ENCODE data around the gene SLC4A5. TPM values are rescaled to one million over a fixed set of nuclear protein-coding genes. Genes with fewer than 3 reads are reported as not detected.

SLC4A5 gene
- polyA plus RNA-seq, 2 donors = 0.28 to 0.33 TPM

DNA sequence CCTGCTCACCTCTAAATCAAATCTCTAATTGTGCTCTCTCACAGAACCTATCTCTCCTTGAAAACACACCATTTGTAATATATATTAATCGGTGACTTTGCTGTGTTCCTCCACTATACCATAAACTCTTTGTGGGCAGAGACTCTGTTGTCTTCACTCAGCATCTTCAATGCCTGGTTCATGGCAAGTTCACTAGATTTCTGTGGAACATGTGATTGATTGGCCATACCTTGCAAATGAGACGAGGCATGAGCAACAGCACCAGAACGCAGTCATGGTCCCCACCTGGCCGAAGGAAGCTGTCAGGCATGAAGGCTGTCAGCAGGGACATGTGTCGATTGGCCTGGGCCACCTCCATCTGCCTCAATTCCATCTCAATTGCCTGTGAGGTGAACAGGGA, 25.3 kb upstream of the SLC4A5 start:
- no peak overlapping the region for H3K27ac ChIP-seq (ENCODE audit: low read depth in 2 of 2, low read length in 1 of 2)
- H3K27me3 ChIP-seq (ENCODE audit: control insufficient read depth in 1 of 2, insufficient read depth in 2 of 2, low read length in 2 of 2) = no peaks in the 10 kb centered on the region
- peaks cover 0 to 4% of the 10 kb centered on the region in 2 donors for H3K4me1 ChIP-seq (ENCODE audit: control insufficient read depth in 2 of 2, insufficient read depth in 2 of 2, low read length in 1 of 2)
- H3K4me3 ChIP-seq (ENCODE audit: low read depth in 1 of 2, low read length in 2 of 2) = no peak overlapping the region
- 94 to 96% methylated on average over 5 of the region's 5 CpGs for WGBS, 2 donors
- peaks cover 58 to 75% of the 10 kb centered on the region in 2 donors for H3K36me3 ChIP-seq (ENCODE audit: control insufficient read depth in 2 of 2, insufficient read depth in 2 of 2, low read length in 1 of 2)
- no peaks in the 10 kb centered on the region for H3K9me3 ChIP-seq (ENCODE audit: control insufficient read depth in 2 of 2, insufficient read depth in 1 of 2, low read depth in 1 of 2, low read length in 1 of 2)

DNA sequence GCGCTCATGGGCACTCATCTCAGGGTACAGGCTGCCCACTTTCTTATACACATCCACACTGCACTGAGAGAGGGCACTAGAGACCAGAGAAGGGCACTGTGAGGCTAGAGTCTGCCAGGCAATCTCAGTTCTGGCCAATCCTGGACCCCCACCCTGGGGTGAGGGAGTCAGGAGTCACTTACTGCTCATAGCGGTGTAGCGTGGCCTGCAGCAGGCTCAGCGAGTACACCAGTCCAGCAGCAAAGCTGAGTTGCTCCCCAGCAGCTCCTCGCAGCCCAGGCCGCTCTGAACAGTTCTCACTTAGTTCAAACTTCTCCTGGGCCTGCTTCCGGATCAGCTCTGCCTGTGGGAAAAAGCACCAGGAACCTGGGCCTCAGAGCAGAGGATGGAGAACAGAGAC, 24.6 kb upstream of the SLC4A5 start:
- H3K36me3 ChIP-seq (ENCODE audit: control insufficient read depth in 2 of 2, insufficient read depth in 2 of 2, low read length in 1 of 2) = peaks cover 64 to 81% of the 10 kb centered on the region in 2 donors

DNA sequence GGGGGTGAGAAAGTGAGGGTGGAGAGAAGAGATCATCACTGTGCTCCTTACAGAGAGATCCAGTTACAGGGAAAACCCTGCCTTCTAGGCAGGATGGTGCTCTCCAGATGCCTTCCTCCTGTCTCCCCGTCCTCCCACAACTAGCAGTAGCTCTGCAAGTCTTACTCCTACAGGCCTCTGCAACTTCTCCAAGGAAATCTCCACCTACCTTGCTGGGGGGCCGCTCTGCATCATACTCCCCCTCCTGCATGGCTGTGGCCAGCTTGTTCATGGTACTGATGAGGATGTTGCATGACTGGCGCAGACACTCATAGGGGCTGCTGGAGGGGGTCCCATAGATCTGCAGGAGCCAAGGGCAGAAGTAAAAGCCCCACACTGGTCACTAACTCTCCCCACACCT, 22.8 kb upstream of the SLC4A5 start:
- WGBS, 2 donors = 93 to 97% methylated on average over 3 of the region's 3 CpGs
- no peak overlapping the region for H3K27ac ChIP-seq (ENCODE audit: low read depth in 2 of 2, low read length in 1 of 2)
- H3K4me3 ChIP-seq (ENCODE audit: low read depth in 1 of 2, low read length in 2 of 2) = no peak overlapping the region
- H3K36me3 ChIP-seq (ENCODE audit: control insufficient read depth in 2 of 2, insufficient read depth in 2 of 2, low read length in 1 of 2) = peaks cover 66 to 92% of the 10 kb centered on the region in 2 donors
- H3K4me1 ChIP-seq (ENCODE audit: control insufficient read depth in 2 of 2, insufficient read depth in 2 of 2, low read length in 1 of 2) = no peaks in the 10 kb centered on the region
- no peaks in the 10 kb centered on the region for H3K9me3 ChIP-seq (ENCODE audit: control insufficient read depth in 2 of 2, insufficient read depth in 1 of 2, low read depth in 1 of 2, low read length in 1 of 2)
- no peaks in the 10 kb centered on the region for H3K27me3 ChIP-seq (ENCODE audit: control insufficient read depth in 1 of 2, insufficient read depth in 2 of 2, low read length in 2 of 2)

More for the DNA sequence above, 24.6 kb upstream of the SLC4A5 start:
- WGBS, 2 donors = 95 to 96% methylated on average over 7 of the region's 7 CpGs
- Histone ChIP-seq H3K4me1 (ENCODE audit: control insufficient read depth in 2 of 2, insufficient read depth in 2 of 2, low read length in 1 of 2) (no peaks in the 10 kb centered on the region), H3K27ac (ENCODE audit: low read depth in 2 of 2, low read length in 1 of 2) (no peak overlapping the region), H3K27me3 (ENCODE audit: control insufficient read depth in 1 of 2, insufficient read depth in 2 of 2, low read length in 2 of 2) (no peaks in the 10 kb centered on the region), H3K4me3 (ENCODE audit: low read depth in 1 of 2, low read length in 2 of 2) (no peak overlapping the region), H3K9me3 (ENCODE audit: control insufficient read depth in 2 of 2, insufficient read depth in 1 of 2, low read depth in 1 of 2, low read length in 1 of 2) (no peaks in the 10 kb centered on the region)

DNA sequence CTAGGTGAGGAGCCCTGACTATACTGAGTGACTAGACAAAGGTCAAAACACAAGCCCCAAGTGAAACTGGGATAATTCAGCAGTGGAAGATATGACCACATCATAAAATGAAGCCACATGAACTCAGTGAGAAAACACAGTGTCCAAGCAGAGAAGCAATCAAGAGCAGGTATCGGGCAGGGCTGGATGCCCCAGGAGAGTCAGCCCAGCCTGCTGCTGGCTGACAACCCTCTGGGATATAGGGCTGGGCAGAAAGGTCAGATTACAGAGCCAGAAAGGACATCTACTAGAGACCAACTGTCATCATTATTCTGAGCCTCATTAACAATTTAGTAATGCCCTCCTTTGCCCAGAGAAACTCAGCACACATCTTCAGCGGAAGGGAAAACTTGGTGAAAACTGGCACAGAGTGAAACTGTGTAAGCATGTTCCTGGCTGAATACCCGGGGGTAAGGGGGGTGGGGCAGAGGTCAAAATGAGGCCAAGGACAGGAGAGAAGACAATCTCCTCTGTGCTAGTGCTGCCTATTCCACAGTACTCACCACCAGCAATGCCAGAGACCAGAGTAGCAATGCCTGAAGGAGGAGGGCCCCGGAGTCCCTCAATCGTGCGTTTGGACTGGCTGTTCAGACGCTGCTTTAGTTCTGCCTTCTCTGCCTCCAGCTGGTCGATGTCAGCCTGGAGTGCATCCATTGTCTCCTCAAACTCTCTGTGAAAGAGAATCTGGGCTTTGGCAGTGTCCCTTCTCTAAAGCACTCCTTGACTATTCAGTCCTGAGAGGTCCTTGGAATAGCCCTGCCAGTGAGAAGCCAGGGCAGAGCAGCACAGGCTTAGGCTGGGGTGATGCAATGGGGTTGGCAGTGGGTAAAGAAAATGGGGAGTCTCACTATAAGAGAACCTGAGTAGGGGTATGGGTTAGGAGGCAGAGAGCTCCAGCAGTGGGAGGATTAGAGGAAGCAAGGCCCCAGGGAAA, 21.6 kb upstream of the SLC4A5 start:
- no peak overlapping the region for H3K27ac ChIP-seq (ENCODE audit: low read depth in 2 of 2, low read length in 1 of 2)
- no peaks in the 10 kb centered on the region for H3K4me1 ChIP-seq (ENCODE audit: control insufficient read depth in 2 of 2, insufficient read depth in 2 of 2, low read length in 1 of 2)
- H3K4me3 ChIP-seq (ENCODE audit: low read depth in 1 of 2, low read length in 2 of 2) = no peak overlapping the region
- H3K36me3 ChIP-seq (ENCODE audit: control insufficient read depth in 2 of 2, insufficient read depth in 2 of 2, low read length in 1 of 2) = peaks cover 56 to 87% of the 10 kb centered on the region in 2 donors
- H3K9me3 ChIP-seq (ENCODE audit: control insufficient read depth in 2 of 2, insufficient read depth in 1 of 2, low read depth in 1 of 2, low read length in 1 of 2) = no peaks in the 10 kb centered on the region
- WGBS, 2 donors = 76 to 87% methylated on average over 8 of the region's 8 CpGs
- no peaks in the 10 kb centered on the region for H3K27me3 ChIP-seq (ENCODE audit: control insufficient read depth in 1 of 2, insufficient read depth in 2 of 2, low read length in 2 of 2)

DNA sequence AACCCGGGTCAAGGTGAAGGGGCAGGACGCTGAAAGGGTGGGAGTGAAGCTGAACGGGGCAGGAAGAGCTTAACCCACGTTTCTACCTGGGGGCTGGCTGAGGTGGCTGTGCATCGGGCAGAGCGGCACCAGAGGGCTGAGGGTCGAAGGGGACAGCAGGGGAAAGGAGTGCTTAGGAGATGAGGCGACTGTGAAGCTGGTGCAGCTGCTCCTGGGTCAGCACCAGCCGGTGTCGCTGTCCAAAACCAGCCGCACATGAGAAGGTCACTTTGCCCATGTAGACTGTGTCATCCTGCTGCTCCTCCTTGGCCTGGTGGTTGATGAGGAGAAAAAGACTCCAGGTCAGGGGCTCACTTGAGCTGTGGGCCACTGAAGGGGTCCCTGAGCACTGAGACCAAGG, 18.1 kb upstream of the SLC4A5 start:
- peaks cover 44 to 64% of the 10 kb centered on the region in 2 donors for H3K36me3 ChIP-seq (ENCODE audit: control insufficient read depth in 2 of 2, insufficient read depth in 2 of 2, low read length in 1 of 2)

DNA sequence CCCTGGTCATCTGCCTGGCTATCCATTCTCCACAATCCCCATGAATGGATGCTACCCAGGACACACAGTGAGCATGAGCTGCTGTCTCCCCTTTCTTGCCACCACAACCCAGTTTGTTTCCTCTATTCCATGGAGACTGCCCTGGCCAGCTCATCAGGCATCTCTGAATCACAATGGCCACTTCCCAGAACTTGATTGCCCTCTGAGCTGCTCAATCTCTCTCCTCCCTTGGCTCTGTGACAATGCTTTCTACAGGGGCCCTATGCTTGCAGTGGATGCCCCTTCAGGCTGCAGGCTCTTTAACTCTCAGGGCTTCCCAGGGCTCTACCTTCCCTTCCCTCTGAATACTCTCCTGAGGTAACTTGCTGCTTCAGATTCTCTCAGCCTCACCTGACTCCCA, 14.4 kb upstream of the SLC4A5 start:
- no peaks in the 10 kb centered on the region for H3K9me3 ChIP-seq (ENCODE audit: control insufficient read depth in 2 of 2, insufficient read depth in 1 of 2, low read depth in 1 of 2, low read length in 1 of 2)
- no peak overlapping the region for H3K27ac ChIP-seq (ENCODE audit: low read depth in 2 of 2, low read length in 1 of 2)
- H3K4me3 ChIP-seq (ENCODE audit: low read depth in 1 of 2, low read length in 2 of 2) = no peak overlapping the region
- no peaks in the 10 kb centered on the region for H3K4me1 ChIP-seq (ENCODE audit: control insufficient read depth in 2 of 2, insufficient read depth in 2 of 2, low read length in 1 of 2)
- H3K36me3 ChIP-seq (ENCODE audit: control insufficient read depth in 2 of 2, insufficient read depth in 2 of 2, low read length in 1 of 2) = peaks cover 17 to 31% of the 10 kb centered on the region in 2 donors
- H3K27me3 ChIP-seq (ENCODE audit: control insufficient read depth in 1 of 2, insufficient read depth in 2 of 2, low read length in 2 of 2) = no peaks in the 10 kb centered on the region

More for the DNA sequence above, 18.1 kb upstream of the SLC4A5 start:
- no peaks in the 10 kb centered on the region for H3K27me3 ChIP-seq (ENCODE audit: control insufficient read depth in 1 of 2, insufficient read depth in 2 of 2, low read length in 2 of 2)
- H3K27ac ChIP-seq (ENCODE audit: low read depth in 2 of 2, low read length in 1 of 2) = no peak overlapping the region
- WGBS, 2 donors = 86 to 88% methylated on average over 11 of the region's 11 CpGs
- no peak overlapping the region for H3K4me3 ChIP-seq (ENCODE audit: low read depth in 1 of 2, low read length in 2 of 2)
- no peaks in the 10 kb centered on the region for H3K9me3 ChIP-seq (ENCODE audit: control insufficient read depth in 2 of 2, insufficient read depth in 1 of 2, low read depth in 1 of 2, low read length in 1 of 2)
- H3K4me1 ChIP-seq (ENCODE audit: control insufficient read depth in 2 of 2, insufficient read depth in 2 of 2, low read length in 1 of 2) = no peaks in the 10 kb centered on the region

DNA sequence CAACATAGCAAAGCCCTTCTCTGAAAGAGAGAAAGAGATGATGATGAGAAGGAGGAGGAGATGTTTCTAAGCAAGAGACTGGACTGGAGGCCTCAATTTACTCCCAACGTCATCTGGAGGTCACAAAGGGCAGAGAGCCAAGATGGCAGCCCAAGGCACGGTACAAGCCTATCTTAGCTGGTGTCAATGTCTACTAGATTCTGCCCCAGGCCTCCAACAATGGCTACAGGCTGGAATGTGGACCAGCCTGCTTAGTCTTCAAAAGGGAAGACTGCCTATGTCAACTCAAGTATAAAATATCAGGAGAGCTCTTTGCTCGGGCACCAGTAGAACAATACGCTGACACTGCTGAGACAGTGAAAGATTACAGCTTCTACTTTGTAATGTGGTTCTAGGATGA, 6.7 kb upstream of the SLC4A5 start:
- H3K27me3 ChIP-seq (ENCODE audit: control insufficient read depth in 1 of 2, insufficient read depth in 2 of 2, low read length in 2 of 2) = no peaks in the 10 kb centered on the region
- H3K4me3 ChIP-seq (ENCODE audit: low read depth in 1 of 2, low read length in 2 of 2) = no peak overlapping the region
- no peak overlapping the region for H3K27ac ChIP-seq (ENCODE audit: low read depth in 2 of 2, low read length in 1 of 2)
- H3K36me3 ChIP-seq (ENCODE audit: control insufficient read depth in 2 of 2, insufficient read depth in 2 of 2, low read length in 1 of 2) = no peaks in the 10 kb centered on the region
- 86 to 92% methylated on average over 4 of the region's 4 CpGs for WGBS, 2 donors
- H3K4me1 ChIP-seq (ENCODE audit: control insufficient read depth in 2 of 2, insufficient read depth in 2 of 2, low read length in 1 of 2) = no peaks in the 10 kb centered on the region
- H3K9me3 ChIP-seq (ENCODE audit: control insufficient read depth in 2 of 2, insufficient read depth in 1 of 2, low read depth in 1 of 2, low read length in 1 of 2) = no peaks in the 10 kb centered on the region

DNA sequence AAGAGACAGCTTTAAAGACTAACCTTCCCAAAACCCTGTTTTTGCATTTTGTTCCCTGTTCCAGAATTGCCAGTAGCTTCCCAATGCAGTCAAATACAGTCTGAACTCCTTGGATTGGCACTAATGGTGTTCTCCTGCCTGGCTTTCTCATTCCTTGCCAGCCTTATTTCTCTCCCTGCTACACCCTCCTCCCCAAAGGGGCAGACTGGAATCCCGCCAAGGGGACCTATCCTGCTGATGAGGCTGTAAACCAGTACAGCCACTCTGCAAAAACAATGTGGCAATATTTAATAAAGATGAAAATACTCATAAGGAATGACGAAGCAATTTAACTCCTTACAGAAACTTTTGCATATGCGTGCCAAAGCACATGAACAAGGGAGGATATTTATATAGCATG, 4.5 kb upstream of the SLC4A5 start:
- no peak overlapping the region for H3K27ac ChIP-seq (ENCODE audit: low read depth in 2 of 2, low read length in 1 of 2)
- H3K9me3 ChIP-seq (ENCODE audit: control insufficient read depth in 2 of 2, insufficient read depth in 1 of 2, low read depth in 1 of 2, low read length in 1 of 2) = no peaks in the 10 kb centered on the region
- no peaks in the 10 kb centered on the region for H3K36me3 ChIP-seq (ENCODE audit: control insufficient read depth in 2 of 2, insufficient read depth in 2 of 2, low read length in 1 of 2)
- 91 to 94% methylated on average over 3 of the region's 3 CpGs for WGBS, 2 donors
- no peaks in the 10 kb centered on the region for H3K27me3 ChIP-seq (ENCODE audit: control insufficient read depth in 1 of 2, insufficient read depth in 2 of 2, low read length in 2 of 2)
- H3K4me3 ChIP-seq (ENCODE audit: low read depth in 1 of 2, low read length in 2 of 2) = no peak overlapping the region
- H3K4me1 ChIP-seq (ENCODE audit: control insufficient read depth in 2 of 2, insufficient read depth in 2 of 2, low read length in 1 of 2) = no peaks in the 10 kb centered on the region

DNA sequence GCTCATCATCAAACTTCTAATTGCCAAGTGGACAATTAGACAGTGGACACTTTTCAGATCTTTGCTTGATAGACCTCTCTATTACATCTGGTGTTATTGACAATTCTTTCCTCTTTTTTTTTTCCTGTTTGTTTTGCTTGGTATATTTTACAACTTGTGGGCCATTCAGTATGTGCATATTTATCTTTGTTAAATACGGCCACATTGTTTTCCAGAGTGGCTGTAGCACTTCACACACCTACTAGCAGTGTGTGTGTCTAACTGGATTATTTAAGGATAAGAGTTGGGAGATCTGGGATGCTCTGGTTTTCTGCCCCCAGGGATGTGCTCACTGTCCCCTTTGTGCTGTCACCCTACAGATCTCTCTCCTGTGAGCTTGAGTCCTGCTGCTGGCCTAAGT, 4.1 kb upstream of the SLC4A5 start:
- H3K4me3 ChIP-seq (ENCODE audit: low read depth in 1 of 2, low read length in 2 of 2) = no peak overlapping the region
- WGBS, 2 donors = 81 to 96% methylated on average over 1 of the region's 1 CpG
- no peaks in the 10 kb centered on the region for H3K27me3 ChIP-seq (ENCODE audit: control insufficient read depth in 1 of 2, insufficient read depth in 2 of 2, low read length in 2 of 2)
- no peak overlapping the region for H3K27ac ChIP-seq (ENCODE audit: low read depth in 2 of 2, low read length in 1 of 2)
- H3K9me3 ChIP-seq (ENCODE audit: control insufficient read depth in 2 of 2, insufficient read depth in 1 of 2, low read depth in 1 of 2, low read length in 1 of 2) = no peaks in the 10 kb centered on the region
- H3K4me1 ChIP-seq (ENCODE audit: control insufficient read depth in 2 of 2, insufficient read depth in 2 of 2, low read length in 1 of 2) = no peaks in the 10 kb centered on the region
- H3K36me3 ChIP-seq (ENCODE audit: control insufficient read depth in 2 of 2, insufficient read depth in 2 of 2, low read length in 1 of 2) = no peaks in the 10 kb centered on the region

Data from esophagus (tissue), 2 donors.